HG03060 (cell line): Measurements from ENCODE around the gene INPP4B.

Source experiments
- ATAC-seq: cut with Tn5 transposase; IDR thresholded peaks from one replicate; pipeline ENCODE4 v1.9.1; 2021; ENCODE audit warnings: low read depth, moderate number of reproducible peaks; ENCODE audit not compliant: unreplicated experiment

Gene INPP4B

GRCh38 chr4:142846108-142846728, at the start of gene INPP4B:
Gene INPP4B (minus strand): TSS chr4:142846301.
- ATAC-seq = no peak

DNA sequence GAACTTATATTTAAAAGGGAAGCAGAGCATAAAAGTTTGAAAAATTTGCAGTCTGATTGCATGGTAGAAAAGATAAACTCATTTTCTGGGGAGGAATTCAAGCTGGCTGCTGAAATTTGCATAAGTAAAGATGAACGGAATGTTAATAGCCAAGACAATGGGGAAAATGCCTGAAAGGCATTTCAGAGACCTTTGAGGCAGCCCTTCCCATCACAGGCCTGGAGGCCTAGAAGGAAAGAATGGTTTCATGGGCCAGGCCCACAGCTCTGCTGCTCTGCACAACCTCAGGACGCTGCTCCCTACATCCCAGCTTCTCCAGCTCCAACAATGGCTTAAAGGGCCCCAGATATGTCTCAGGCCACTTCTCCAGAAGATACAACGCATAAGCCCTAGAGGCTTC, 46.9 kb upstream of the INPP4B start:
- no peak for ATAC-seq

- no peak for ATAC-seq
Observed at GRCh38 chr4:142886566-142886965, 40.5 kb upstream of the INPP4B start.

- ATAC-seq = no peak
Observed at GRCh38 chr4:142883040-142883832, 37.1 kb upstream of the INPP4B start.

GRCh38 chr4:142882159-142882558, 36.1 kb upstream of the INPP4B start:
- ATAC-seq = no peak

GRCh38 chr4:142881331-142881730, 35.2 kb upstream of the INPP4B start:
- no peak for ATAC-seq

DNA sequence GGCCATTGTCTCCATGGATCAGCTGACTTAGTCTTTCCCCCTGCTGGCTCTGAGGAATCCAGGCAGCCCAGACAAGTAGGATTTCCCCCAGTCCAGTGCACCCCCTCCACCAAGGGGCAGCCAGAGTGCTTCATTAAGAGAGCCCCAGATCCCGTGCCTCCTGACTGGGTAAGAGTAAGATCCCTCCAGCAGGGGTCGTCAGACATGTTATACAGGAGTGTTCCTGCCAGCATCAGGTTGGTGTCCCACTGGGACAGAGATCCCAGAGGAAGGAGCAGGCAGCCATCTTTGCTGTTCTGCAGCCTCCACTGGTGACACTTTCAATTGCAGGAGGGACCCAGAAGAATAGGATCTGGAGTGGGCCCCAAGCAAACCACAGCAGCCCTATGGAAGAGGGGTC, 29.0 kb upstream of the INPP4B start:
- no peak for ATAC-seq

DNA sequence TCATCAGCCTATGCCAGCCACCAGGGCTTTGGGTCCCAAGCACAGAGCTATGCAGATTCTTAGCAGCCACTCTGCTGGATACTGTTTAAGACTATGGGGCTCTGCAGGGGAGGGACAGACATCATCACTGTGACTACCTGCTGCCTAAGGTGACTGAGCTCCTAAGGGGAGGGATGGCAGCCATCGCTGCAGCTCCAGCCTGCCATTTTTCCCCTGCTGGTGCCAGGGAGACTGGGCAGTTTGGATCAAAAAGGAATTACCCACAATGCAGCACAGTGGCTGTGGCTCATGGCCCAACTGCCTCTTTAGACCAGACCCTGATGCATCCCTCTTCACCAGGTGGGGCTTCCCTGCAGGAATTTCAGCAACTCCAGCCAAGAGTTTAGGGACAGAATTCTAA, 28.6 kb upstream of the INPP4B start:
- ATAC-seq = no peak

DNA sequence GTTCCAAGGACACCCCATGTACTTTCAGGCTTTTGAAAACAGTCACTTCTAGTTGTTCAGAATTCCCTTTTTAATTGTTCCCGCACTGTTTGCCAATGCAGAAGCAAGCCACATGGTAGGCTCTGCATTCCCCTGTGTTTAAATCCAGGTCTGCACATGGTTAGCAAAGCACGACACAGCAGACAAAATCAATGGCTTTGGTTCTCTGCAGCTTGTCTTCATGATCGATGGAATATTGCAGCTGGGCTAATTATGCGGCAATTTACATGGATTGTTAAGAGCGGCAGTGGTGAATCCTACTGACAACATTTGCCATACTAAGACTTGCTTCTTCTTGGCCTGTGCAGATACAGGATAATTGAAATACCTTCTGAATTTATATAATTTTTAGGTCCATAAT, 20.6 kb upstream of the INPP4B start:
- ATAC-seq = no peak

DNA sequence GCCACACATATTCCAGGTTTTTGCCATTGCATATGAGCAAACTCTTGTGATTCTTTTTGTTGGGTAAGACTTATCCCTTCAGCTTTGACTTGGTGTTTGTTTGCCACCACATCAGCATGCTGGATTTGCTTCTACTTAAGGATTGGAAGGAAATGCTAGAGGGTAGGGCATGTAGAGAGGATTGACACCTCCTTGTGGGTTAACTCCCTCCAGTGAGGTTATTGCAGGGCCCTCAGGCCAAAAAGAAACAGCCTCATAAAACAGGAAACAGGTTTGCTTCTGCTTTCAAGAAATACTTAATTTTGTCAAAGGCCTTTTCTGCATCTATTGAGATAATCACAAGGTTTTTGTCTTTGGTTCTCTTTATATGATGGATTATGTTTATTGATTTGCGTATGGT, 15.2 kb upstream of the INPP4B start:
- ATAC-seq = no peak

- no peak for ATAC-seq
Observed at GRCh38 chr4:142858965-142859364, 12.9 kb upstream of the INPP4B start.

- no peak for ATAC-seq
Observed at GRCh38 chr4:142858446-142858845, 12.3 kb upstream of the INPP4B start.

GRCh38 chr4:142856576-142856975, 10.5 kb upstream of the INPP4B start:
- ATAC-seq = no peak

GRCh38 chr4:142850478-142850877, 4.4 kb upstream of the INPP4B start:
- no peak for ATAC-seq

- peak; percentile 40 for ATAC-seq
Observed at GRCh38 chr4:142846729-142847596, 862 bp upstream of the INPP4B start.

DNA sequence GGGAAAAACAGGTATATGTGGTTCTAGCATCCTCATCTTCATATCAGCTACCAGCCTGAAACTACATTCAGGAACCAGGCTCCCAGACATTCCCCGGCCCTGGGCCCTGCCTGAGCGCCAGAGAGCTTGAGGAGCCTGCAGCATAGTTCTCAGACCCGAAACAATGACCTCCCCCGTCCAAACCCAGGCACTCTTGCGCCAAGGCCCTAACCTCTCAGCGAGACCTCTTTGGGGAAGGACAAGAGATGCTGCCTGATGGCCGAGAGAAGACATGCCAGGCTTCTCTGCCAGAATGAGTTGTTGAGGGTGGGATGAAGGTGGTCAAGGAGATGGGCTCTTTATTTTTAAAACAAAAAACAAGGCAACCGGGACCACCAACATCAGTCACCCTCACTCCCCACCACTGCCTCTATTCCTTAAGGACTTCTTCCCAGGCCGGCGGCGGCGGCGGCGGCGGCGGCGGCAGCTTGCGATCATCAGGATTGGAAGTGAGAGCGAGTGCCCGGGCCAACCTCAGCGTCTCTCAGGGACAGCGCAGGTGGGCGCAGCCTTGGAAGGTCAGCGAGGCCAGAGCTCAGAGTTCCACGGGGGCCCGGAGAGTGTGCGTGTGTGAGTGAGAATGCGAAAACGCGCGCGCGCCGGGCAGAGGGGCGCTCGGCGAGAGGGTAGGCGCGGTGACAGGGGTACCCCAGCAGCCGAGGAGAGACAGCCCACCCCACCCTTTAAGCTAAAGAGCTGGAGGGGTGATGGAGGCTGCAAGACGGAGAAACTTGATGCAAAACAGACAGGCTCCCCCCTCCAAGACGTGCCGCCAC, 601 bp downstream of the INPP4B start:
- ATAC-seq = no peak

- no peak for ATAC-seq
Observed at GRCh38 chr4:142844782-142845181, 1.3 kb downstream of the INPP4B start.

DNA sequence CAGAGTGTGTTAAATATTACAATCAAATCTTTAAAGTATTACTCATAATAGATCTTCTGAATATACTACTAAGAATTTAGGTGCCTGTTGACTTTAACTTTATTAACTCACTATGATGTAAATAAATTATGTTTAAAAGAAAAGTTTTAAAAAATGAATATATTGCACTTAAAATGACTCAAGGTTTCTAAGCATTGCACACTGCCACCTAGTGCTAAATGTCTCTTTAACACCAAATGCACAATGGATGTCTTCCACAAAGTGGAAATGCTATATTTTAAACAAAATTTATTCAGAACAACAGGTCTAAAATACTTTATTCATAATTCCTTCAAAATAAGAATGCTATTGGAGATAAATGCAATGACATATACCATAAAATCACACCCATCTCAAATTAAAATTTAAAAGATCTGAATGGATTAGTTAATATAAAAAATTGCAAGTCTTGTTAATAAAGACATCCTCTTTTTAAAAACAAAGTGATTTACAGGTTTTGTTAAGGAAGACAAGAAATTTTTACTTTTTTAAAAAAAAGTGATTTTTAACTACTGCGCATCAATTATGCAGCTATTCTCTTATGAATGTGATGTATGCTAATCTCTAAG, 5.5 kb downstream of the INPP4B start:
- ATAC-seq = no peak

DNA sequence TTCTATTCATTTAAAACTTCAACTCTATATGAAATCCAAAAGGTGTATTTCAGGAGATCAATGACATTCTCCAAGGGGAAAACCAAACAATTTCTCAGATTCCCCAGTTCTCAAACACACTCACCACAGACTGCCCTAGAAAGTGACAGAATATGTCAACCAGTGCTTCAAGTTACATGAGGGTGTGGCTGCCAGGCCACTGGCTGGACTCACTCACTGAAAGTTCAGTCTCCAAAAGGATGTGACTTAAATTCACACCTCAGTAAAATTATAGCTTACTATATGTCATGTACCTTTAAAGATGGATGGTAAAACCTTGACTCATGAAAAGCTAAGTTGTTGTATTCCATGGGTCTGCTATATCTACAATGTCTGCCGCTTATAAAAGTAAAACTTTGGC, 7.3 kb downstream of the INPP4B start:
- no peak for ATAC-seq

- no peak for ATAC-seq
Observed at GRCh38 chr4:142832022-142832421, 14.1 kb downstream of the INPP4B start.
